NT2/D1 (cell line): ENCODE measurements around the gene MUC5AC.

Source experiments
- SUZ12 ChIP-seq: IDR thresholded peaks from 2 replicates; pipeline ENCODE4 v1.6.1; 2011; ENCODE audit not compliant: insufficient read length, insufficient read depth; ENCODE audit errors: extremely low read depth
- YY1 ChIP-seq: IDR thresholded peaks from 2 replicates; pipeline ENCODE4 v1.6.1; 2011; ENCODE audit not compliant: insufficient read length, insufficient read depth
- ZNF274 ChIP-seq: IDR thresholded peaks from 2 replicates; pipeline ENCODE4 v1.6.1; 2011; ENCODE audit warnings: mild to moderate bottlenecking, low read depth, low read length

- TF ChIP-seq ZNF274 (no peak), YY1 (no peak), SUZ12 (no peak)
These were observed 44.1 kb upstream of the MUC5AC start for GRCh38 chr11:1113405-1114201.
